GM10266 (cell line): Measurements from ENCODE around the gene P2RX2.

ENCODE experiments used
- DNase-seq: peaks from one replicate; pipeline ENCODE4 v3.0.0; 2012; ENCODE audit errors: extremely low spot score
- TF ChIP-seq, protein P1 (sequence below): IDR thresholded peaks from 2 replicates; pipeline ENCODE4 v1.5.1; 2012; ENCODE audit warnings: mild to moderate bottlenecking, low read depth; ENCODE audit not compliant: control insufficient read depth, insufficient read depth; ENCODE audit errors: missing control alignments

Gene P2RX2

DNA sequence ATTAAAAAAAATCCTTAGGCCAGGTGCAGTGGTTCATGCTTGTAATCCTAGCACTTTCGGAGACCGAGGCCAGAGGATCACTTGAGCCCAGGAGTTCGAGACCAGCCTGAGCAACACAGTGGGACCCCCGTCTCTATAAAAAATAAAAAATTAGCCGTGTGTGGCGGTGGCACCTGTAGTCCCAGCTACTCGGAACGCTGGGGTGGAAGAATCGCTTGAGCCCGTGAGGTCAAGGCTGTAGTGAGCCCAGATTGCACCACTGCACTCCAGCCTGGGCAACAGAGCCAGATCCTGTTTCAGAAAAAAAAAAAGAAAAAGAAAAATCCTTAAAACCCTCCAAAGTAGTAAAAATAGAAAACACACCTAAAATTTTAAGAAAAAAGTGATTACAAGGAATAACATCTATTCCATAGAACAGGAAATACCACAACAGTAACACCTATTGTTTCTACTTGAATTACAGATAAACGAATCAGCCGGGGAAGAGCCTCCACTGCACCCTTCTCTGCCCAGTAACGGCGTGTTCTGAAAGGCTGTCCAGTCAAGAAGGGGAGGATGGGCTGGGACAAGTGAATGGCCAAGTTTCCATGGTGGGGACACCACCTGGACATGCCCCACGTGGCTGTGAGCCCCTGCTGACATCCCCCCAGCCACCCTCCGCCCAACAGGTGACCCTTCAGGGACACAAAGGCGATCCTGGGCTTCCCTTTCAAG is 50.7 kb downstream of the P2RX2 start:
- DNase-seq = no peak
- TF ChIP-seq, protein P1, sequence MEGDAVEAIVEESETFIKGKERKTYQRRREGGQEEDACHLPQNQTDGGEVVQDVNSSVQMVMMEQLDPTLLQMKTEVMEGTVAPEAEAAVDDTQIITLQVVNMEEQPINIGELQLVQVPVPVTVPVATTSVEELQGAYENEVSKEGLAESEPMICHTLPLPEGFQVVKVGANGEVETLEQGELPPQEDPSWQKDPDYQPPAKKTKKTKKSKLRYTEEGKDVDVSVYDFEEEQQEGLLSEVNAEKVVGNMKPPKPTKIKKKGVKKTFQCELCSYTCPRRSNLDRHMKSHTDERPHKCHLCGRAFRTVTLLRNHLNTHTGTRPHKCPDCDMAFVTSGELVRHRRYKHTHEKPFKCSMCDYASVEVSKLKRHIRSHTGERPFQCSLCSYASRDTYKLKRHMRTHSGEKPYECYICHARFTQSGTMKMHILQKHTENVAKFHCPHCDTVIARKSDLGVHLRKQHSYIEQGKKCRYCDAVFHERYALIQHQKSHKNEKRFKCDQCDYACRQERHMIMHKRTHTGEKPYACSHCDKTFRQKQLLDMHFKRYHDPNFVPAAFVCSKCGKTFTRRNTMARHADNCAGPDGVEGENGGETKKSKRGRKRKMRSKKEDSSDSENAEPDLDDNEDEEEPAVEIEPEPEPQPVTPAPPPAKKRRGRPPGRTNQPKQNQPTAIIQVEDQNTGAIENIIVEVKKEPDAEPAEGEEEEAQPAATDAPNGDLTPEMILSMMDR = no peak
